Loucy (cell line): ENCODE measurements around the gene BANF1.
A peak's percentile ranks its signal among the peaks of the same experiment; 100 is the strongest.

Source experiments
- H2AFZ ChIP-seq: fragments of 200-600 bp; sonication (generic); 2 replicates; pipeline ENCODE4 v1.6.0; 2016; ENCODE audit warnings: antibody characterized with exemption, mild to moderate bottlenecking, low read length, moderate library complexity
- H3F3A ChIP-seq: fragments of 200-600 bp; 2 replicates; pipeline ENCODE4 v1.6.0; 2016; ENCODE audit warnings: antibody characterized with exemption, low read depth, mild to moderate bottlenecking
- H3K27me3 ChIP-seq: fragments of 200-600 bp; sonication (generic); 2 replicates; pipeline ENCODE4 v1.6.1; 2014; ENCODE audit warnings: low read length, mild to moderate bottlenecking; ENCODE audit not compliant: insufficient read depth, poor library complexity, severe bottlenecking
- H3K36me3 ChIP-seq: fragments of 200-600 bp; sonication (generic); 2 replicates; pipeline ENCODE4 v1.6.1; 2016; ENCODE audit warnings: low read length; ENCODE audit not compliant: insufficient read depth
- H3K4me1 ChIP-seq: fragments of 200-600 bp; sonication (generic); 2 replicates; pipeline ENCODE4 v1.5.1; 2014; ENCODE audit warnings: low read length, mild to moderate bottlenecking; ENCODE audit not compliant: insufficient read depth, poor library complexity, severe bottlenecking
- H3K4me2 ChIP-seq: fragments of 200-600 bp; sonication (generic); 2 replicates; pipeline ENCODE4 v1.6.0; 2014; ENCODE audit warnings: antibody characterized with exemption, low read length, low read depth, mild to moderate bottlenecking; ENCODE audit not compliant: poor library complexity, severe bottlenecking
- H3K4me3 ChIP-seq: fragments of 200-600 bp; sonication (generic); 2 replicates; pipeline ENCODE4 v1.5.1; 2014; ENCODE audit warnings: low read length, mild to moderate bottlenecking, mixed read lengths; ENCODE audit not compliant: poor library complexity, severe bottlenecking
- H3K79me2 ChIP-seq: fragments of 200-600 bp; sonication (generic); 2 replicates; pipeline ENCODE4 v1.6.1; 2014; ENCODE audit warnings: low read length; ENCODE audit not compliant: insufficient read depth
- H3K9ac ChIP-seq: fragments of 200-600 bp; sonication (generic); 2 replicates; pipeline ENCODE4 v1.6.0; 2014; ENCODE audit warnings: mild to moderate bottlenecking, low read depth, low read length, moderate library complexity; ENCODE audit not compliant: poor library complexity, severe bottlenecking
- H3K9me2 ChIP-seq: fragments of 200-600 bp; sonication (generic); replicated peaks from 2 replicates; pipeline ENCODE4 v1.6.1; 2016; ENCODE audit warnings: low read depth, low read length, mixed read lengths
- H3K9me3 ChIP-seq: fragments of 200-600 bp; sonication (generic); 2 replicates; pipeline ENCODE4 v1.6.1; 2014; ENCODE audit warnings: mild to moderate bottlenecking, antibody characterized with exemption, low read length, low read depth; ENCODE audit not compliant: insufficient read depth
- H4K20me1 ChIP-seq: fragments of 200-600 bp; sonication (generic); 2 replicates; pipeline ENCODE4 v1.6.0; 2014; ENCODE audit warnings: antibody characterized with exemption, low read length, mild to moderate bottlenecking; ENCODE audit not compliant: insufficient read depth, poor library complexity, severe bottlenecking
- EZH2phosphoT487 ChIP-seq: fragments of 200-600 bp; IDR thresholded peaks from 2 replicates; pipeline ENCODE4 v1.6.1; 2018; ENCODE audit warnings: antibody characterized with exemption, mild to moderate bottlenecking, moderate library complexity, borderline replicate concordance
- TF ChIP-seq, protein P1 (sequence below): fragments of 200-600 bp; sonication (generic); conservative IDR thresholded peaks from 2 replicates; pipeline ENCODE4 v1.5.1; 2014; ENCODE audit warnings: mild to moderate bottlenecking, antibody characterized with exemption, low read length

The BANF1 gene

GRCh38 chr11:66051766-66052663, 49.7 kb downstream of the BANF1 start, which contains the start of gene SF3B2:
Gene SF3B2 (plus strand): TSS chr11:66052364. CDS start chr11:66052385, 21 bp downstream.
- Histone ChIP-seq H3K9ac (peak within 1 kb of the TSS; percentile 99), H3K4me3 (peak within 1 kb of the TSS; percentile 100), H3K9me3 (no peaks in the 10 kb centered on the region), H4K20me1 (peaks cover 17% of the 10 kb centered on the region), H3K9me2 (no peaks in the 10 kb centered on the region), H2AFZ (peak within 1 kb of the TSS; percentile 87), H3K4me2 (peak within 1 kb of the TSS; percentile 100), H3K27me3 (no peaks in the 10 kb centered on the region), H3K79me2 (peaks cover 44% of the 10 kb centered on the region), H3F3A (no peaks in the 10 kb centered on the region), H3K4me1 (peaks cover 21% of the 10 kb centered on the region), H3K36me3 (peaks cover 24% of the 10 kb centered on the region; the same call in 1 of the 2 replicates)
- TF ChIP-seq, protein P1, sequence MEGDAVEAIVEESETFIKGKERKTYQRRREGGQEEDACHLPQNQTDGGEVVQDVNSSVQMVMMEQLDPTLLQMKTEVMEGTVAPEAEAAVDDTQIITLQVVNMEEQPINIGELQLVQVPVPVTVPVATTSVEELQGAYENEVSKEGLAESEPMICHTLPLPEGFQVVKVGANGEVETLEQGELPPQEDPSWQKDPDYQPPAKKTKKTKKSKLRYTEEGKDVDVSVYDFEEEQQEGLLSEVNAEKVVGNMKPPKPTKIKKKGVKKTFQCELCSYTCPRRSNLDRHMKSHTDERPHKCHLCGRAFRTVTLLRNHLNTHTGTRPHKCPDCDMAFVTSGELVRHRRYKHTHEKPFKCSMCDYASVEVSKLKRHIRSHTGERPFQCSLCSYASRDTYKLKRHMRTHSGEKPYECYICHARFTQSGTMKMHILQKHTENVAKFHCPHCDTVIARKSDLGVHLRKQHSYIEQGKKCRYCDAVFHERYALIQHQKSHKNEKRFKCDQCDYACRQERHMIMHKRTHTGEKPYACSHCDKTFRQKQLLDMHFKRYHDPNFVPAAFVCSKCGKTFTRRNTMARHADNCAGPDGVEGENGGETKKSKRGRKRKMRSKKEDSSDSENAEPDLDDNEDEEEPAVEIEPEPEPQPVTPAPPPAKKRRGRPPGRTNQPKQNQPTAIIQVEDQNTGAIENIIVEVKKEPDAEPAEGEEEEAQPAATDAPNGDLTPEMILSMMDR = no peak
- TF ChIP-seq EZH2phosphoT487 = no peak

DNA sequence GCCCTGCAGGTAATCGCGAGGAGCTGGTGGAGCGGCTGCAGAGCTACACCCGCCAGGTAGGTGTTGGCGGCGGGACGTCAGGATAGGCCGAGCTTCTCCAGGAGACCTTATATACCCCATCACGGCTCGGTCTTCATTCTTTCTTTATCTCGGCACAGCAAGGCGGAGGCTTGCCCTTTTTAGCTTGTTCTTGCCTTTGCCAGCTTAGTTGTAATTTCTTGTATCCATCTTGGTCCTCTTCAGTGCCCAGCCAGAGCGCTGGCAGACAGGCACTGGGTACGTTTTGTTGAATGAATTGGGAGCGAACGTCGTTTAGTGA, 50.3 kb downstream of the BANF1 start:
- peak overlapping the region; percentile 74 for H2AFZ ChIP-seq
- H3K9me2 ChIP-seq = no peaks in the 10 kb centered on the region
- no peaks in the 10 kb centered on the region for H3K27me3 ChIP-seq
- peaks cover 21% of the 10 kb centered on the region for H3K4me1 ChIP-seq
- peak overlapping the region; percentile 100 for H3K4me3 ChIP-seq
- H3K36me3 ChIP-seq = peaks cover 30% of the 10 kb centered on the region; the same call in 1 of the 2 replicates
- TF ChIP-seq EZH2phosphoT487 = no peak
- TF ChIP-seq, protein P1 = no peak
- H3K9ac ChIP-seq = peak overlapping the region; percentile 99
- peaks cover 44% of the 10 kb centered on the region for H3K79me2 ChIP-seq
- H3K9me3 ChIP-seq = no peaks in the 10 kb centered on the region
- peaks cover 17% of the 10 kb centered on the region for H4K20me1 ChIP-seq
- no peaks in the 10 kb centered on the region for H3F3A ChIP-seq
- peak overlapping the region; percentile 100 for H3K4me2 ChIP-seq
